Neural progenitor cell (in vitro differentiated cells): ENCODE results near the gene SP110. TPM values are rescaled to one million over a fixed set of nuclear protein-coding genes. Genes with fewer than 3 reads are reported as not detected.

Experiments used
- DNase-seq: peaks from one replicate; pipeline ENCODE4 v3.0.0-alpha.2; 2016; ENCODE audit warnings: low spot score
- H2AFZ ChIP-seq: fragments of 200-600 bp; sonication (generic); replicated peaks from 2 replicates; pipeline ENCODE4 v1.6.1; 2016; ENCODE audit warnings: antibody characterized with exemption
- H3F3A ChIP-seq: fragments of 200-600 bp; sonication (generic); 2 replicates; pipeline ENCODE4 v1.6.1; 2016; ENCODE audit warnings: antibody characterized with exemption, low read depth
- H3K27ac ChIP-seq: fragments of 200-600 bp; sonication (generic); 2 replicates; pipeline ENCODE4 v1.5.1; 2016; ENCODE audit warnings: mild to moderate bottlenecking
- H3K27me3 ChIP-seq: fragments of 200-600 bp; sonication (generic); 2 replicates; pipeline ENCODE4 v1.6.1; 2016; ENCODE audit warnings: mild to moderate bottlenecking, moderate library complexity
- H3K36me3 ChIP-seq: fragments of 200-600 bp; sonication (generic); 2 replicates; pipeline ENCODE4 v1.5.1; 2016
- H3K4me1 ChIP-seq: fragments of 200-600 bp; sonication (generic); 2 replicates; pipeline ENCODE4 v1.6.1; 2016; ENCODE audit warnings: mixed run types
- H3K4me2 ChIP-seq: fragments of 200-600 bp; sonication (generic); 2 replicates; pipeline ENCODE4 v1.6.1; 2016
- H3K4me3 ChIP-seq: fragments of 200-600 bp; sonication (generic); 2 replicates; pipeline ENCODE4 v1.5.1; 2016
- H3K79me2 ChIP-seq: fragments of 200-600 bp; sonication (generic); 2 replicates; pipeline ENCODE4 v1.6.1; 2016; ENCODE audit warnings: low read depth
- H3K9ac ChIP-seq: fragments of 200-600 bp; sonication (generic); 2 replicates; pipeline ENCODE4 v1.6.1; 2016
- H3K9me3 ChIP-seq: fragments of 200-600 bp; sonication (generic); 2 replicates; pipeline ENCODE4 v1.5.1; 2016; ENCODE audit warnings: low read depth
- H4K20me1 ChIP-seq: fragments of 200-600 bp; sonication (generic); 2 replicates; pipeline ENCODE4 v1.6.1; 2016; ENCODE audit warnings: low read depth
- H3K27ac Mint-ChIP-seq: 3 replicates; pipeline ENCODE4 v1.8.0; 2021; ENCODE audit warnings: mixed read lengths
- H3K27me3 Mint-ChIP-seq: 2 replicates; pipeline ENCODE4 v1.8.0; 2022; ENCODE audit warnings: low read depth, mild to moderate bottlenecking, inconsistent platforms, moderate library complexity, mixed read lengths; ENCODE audit not compliant: insufficient read depth
- H3K36me3 Mint-ChIP-seq: 3 replicates; pipeline ENCODE4 v1.8.0; 2021; ENCODE audit warnings: mixed read lengths
- H3K4me1 Mint-ChIP-seq: 3 replicates; pipeline ENCODE4 v1.8.0; 2021; ENCODE audit warnings: mixed read lengths
- H3K4me3 Mint-ChIP-seq: 3 replicates; pipeline ENCODE4 v1.8.0; 2021; ENCODE audit warnings: mild to moderate bottlenecking, moderate library complexity, mixed read lengths
- H3K9me3 Mint-ChIP-seq: 3 replicates; pipeline ENCODE4 v1.8.0; 2020; ENCODE audit warnings: mixed read lengths
- EZH2 ChIP-seq: fragments of 200-600 bp; sonication (generic); IDR thresholded peaks from 2 replicates; pipeline ENCODE4 v1.6.1; 2017; ENCODE audit warnings: antibody characterized with exemption, mild to moderate bottlenecking, moderate library complexity
- EZH2phosphoT487 ChIP-seq: fragments of 200-600 bp; sonication (generic); IDR thresholded peaks from 2 replicates; pipeline ENCODE4 v1.6.1; 2017; ENCODE audit warnings: antibody characterized with exemption
- total RNA-seq: library from RNA; depleted of rRNA; stranded (reverse); fragments of >200 nt; gene quantifications from 2 replicates; pipeline ENCODE4 v1.2.3, GENCODE V29; 2015; ENCODE audit warnings: low replicate concordance
- TF ChIP-seq, protein P1 (sequence below): fragments of 200-600 bp; sonication (generic); IDR thresholded peaks from 2 replicates; pipeline ENCODE4 v1.5.1; 2017; ENCODE audit warnings: antibody characterized with exemption, mild to moderate bottlenecking

Gene SP110
- total RNA-seq, 1 donor from 2014 or later = 1.3 TPM

DNA sequence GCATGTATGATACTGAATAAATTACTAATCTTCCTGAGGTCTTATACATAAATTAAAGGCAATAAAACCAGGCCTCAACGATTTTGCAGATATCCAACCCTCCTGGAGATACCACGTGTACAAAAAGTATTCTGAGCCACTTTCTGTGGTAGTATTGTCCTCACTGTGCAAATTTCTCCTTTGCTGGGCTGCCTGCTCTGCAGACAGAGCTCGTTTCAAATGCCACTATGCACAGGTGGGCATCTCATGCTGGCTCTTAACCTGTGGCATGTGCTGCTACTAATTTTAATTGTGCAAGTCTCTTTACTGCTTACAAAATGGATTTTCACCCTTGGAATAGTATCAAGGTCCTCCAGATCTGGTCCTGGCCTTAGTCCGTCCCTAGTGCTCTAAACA is 84.7 kb downstream of the SP110 start:
- Histone ChIP-seq H3K9ac (no peak overlapping the region), H3K4me2 (no peak overlapping the region), H3K36me3 (no peaks in the 10 kb centered on the region), H3K79me2 (no peaks in the 10 kb centered on the region), H3K4me3 (no peak overlapping the region), H4K20me1 (no peaks in the 10 kb centered on the region), H3F3A (no peaks in the 10 kb centered on the region), H3K27ac (no peak overlapping the region), H3K9me3 (no peaks in the 10 kb centered on the region), H3K4me1 (no peaks in the 10 kb centered on the region), H3K27me3 (no peaks in the 10 kb centered on the region), H2AFZ (no peak overlapping the region)
- H3K27me3 Mint-ChIP-seq = no peaks in the 10 kb centered on the region
- no peak overlapping the region for H3K4me3 Mint-ChIP-seq
- peaks cover under 1% of the 10 kb centered on the region for H3K9me3 Mint-ChIP-seq
- TF ChIP-seq, protein P1, sequence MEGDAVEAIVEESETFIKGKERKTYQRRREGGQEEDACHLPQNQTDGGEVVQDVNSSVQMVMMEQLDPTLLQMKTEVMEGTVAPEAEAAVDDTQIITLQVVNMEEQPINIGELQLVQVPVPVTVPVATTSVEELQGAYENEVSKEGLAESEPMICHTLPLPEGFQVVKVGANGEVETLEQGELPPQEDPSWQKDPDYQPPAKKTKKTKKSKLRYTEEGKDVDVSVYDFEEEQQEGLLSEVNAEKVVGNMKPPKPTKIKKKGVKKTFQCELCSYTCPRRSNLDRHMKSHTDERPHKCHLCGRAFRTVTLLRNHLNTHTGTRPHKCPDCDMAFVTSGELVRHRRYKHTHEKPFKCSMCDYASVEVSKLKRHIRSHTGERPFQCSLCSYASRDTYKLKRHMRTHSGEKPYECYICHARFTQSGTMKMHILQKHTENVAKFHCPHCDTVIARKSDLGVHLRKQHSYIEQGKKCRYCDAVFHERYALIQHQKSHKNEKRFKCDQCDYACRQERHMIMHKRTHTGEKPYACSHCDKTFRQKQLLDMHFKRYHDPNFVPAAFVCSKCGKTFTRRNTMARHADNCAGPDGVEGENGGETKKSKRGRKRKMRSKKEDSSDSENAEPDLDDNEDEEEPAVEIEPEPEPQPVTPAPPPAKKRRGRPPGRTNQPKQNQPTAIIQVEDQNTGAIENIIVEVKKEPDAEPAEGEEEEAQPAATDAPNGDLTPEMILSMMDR = no peak
- TF ChIP-seq EZH2 (no peak), EZH2phosphoT487 (no peak)
- no peak for DNase-seq
- H3K4me1 Mint-ChIP-seq = no peaks in the 10 kb centered on the region
- no peak overlapping the region for H3K27ac Mint-ChIP-seq
- no peaks in the 10 kb centered on the region for H3K36me3 Mint-ChIP-seq

DNA sequence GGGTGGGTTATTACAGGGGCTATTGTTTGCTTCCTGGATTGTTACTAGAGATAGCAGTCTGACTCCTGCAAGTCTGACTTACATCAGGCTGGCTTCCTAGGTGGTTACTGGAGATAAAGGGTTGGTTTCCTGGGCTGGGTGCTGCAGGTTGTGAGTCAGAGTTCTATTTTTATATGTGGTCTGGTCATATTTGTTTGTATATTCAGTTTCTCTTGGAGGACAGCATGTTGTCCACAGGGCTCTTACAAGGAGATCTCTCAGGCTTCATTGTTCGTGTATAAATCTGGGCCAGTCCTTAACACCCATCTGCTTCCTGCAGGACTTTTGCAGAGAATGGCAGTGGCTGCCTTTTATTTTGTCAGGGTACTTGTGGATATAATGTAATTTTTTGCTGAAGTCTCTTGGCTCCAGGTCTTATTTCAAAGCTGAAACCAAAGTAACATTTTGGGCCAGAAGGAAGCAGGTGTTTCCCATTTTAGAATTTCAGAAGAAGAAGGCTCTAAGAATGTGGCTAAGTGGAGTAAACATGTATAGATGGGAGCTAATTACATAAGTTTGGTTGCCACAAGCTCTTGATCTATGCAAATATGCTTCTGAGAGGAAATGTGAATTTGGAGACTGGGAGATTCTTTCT is 85.2 kb downstream of the SP110 start:
- H2AFZ ChIP-seq = no peak overlapping the region
- Mint-ChIP-seq H3K9me3 (no peaks in the 10 kb centered on the region), H3K27me3 (no peaks in the 10 kb centered on the region), H3K4me3 (no peak overlapping the region), H3K27ac (no peak overlapping the region), H3K4me1 (no peaks in the 10 kb centered on the region), H3K36me3 (no peaks in the 10 kb centered on the region)
- no peaks in the 10 kb centered on the region for H3K9me3 ChIP-seq
- no peak overlapping the region for H3K27ac ChIP-seq
- no peak overlapping the region for H3K9ac ChIP-seq
- H3K36me3 ChIP-seq = no peaks in the 10 kb centered on the region
- H3K79me2 ChIP-seq = no peaks in the 10 kb centered on the region
- H4K20me1 ChIP-seq = no peaks in the 10 kb centered on the region
- H3K4me2 ChIP-seq = no peak overlapping the region
- H3F3A ChIP-seq = no peaks in the 10 kb centered on the region
- TF ChIP-seq EZH2 (no peak), EZH2phosphoT487 (no peak)
- TF ChIP-seq, protein P1 = no peak
- H3K4me3 ChIP-seq = no peak overlapping the region
- DNase-seq = no peak
- H3K4me1 ChIP-seq = no peaks in the 10 kb centered on the region
- no peaks in the 10 kb centered on the region for H3K27me3 ChIP-seq

DNA sequence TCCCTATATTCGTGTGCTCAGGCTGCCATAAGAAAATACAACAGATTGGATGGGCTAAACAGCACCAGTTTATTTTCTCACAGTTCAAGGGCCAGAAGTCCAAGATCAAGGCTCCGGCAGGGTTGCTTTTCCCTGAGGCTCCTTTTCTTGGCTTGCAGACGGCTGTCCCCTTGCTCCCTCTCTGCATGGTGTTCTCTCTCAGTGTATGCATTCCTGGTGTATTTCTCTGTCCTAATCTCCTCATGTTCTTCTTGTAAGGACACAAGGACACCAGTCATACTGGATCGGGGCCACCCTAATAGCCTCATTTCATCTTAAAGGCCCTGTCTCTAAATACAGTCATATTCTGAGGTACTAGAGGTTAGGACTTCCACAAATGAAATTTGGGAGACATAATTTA is 88.4 kb downstream of the SP110 start:
- no peaks in the 10 kb centered on the region for H3K36me3 Mint-ChIP-seq
- Histone ChIP-seq H3K4me3 (no peak overlapping the region), H3K36me3 (no peaks in the 10 kb centered on the region), H3K4me1 (no peaks in the 10 kb centered on the region), H3K4me2 (no peak overlapping the region), H3K27me3 (no peaks in the 10 kb centered on the region), H3K9me3 (no peaks in the 10 kb centered on the region), H2AFZ (no peak overlapping the region), H4K20me1 (no peaks in the 10 kb centered on the region), H3F3A (no peaks in the 10 kb centered on the region), H3K27ac (no peak overlapping the region), H3K79me2 (no peaks in the 10 kb centered on the region), H3K9ac (no peak overlapping the region)
- H3K27ac Mint-ChIP-seq = no peak overlapping the region
- no peaks in the 10 kb centered on the region for H3K4me1 Mint-ChIP-seq
- no peak overlapping the region for H3K4me3 Mint-ChIP-seq
- no peak for DNase-seq
- TF ChIP-seq, protein P1 = no peak
- TF ChIP-seq EZH2phosphoT487 (no peak), EZH2 (no peak)
- no peaks in the 10 kb centered on the region for H3K9me3 Mint-ChIP-seq
- H3K27me3 Mint-ChIP-seq = no peaks in the 10 kb centered on the region
